Measurements from ENCODE around the gene CDKAL1. TPM values are rescaled to one million over a fixed set of nuclear protein-coding genes. Genes with fewer than 3 reads are reported as not detected.

Gene CDKAL1
- total and polyA plus RNA-seq, 10 of the 15 experiments (the other 5 are each of a cell fraction or from before 2014, with no cell fraction given) = 10.7 to 26.9 (median 17.3) TPM

DNA sequence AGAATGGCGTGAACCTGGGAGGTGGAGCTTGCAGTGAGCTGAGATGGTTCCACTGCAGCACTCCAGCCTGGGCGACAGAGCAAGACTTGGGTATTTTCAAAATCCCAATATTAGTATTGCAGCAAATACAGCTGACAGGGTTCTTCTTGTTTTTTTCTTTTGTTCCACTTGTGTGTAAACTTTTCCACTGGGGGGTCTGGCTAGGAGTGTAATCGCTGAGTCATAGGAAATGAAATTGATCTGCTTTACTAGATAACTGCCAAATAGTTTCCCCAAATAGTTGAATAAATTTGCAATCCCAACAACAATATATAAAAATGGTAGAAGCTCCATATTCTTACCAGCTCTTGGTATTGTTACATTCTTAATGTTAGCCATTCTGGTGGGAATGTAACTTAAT lies 533.3 kb downstream of the CDKAL1 start:
- ChIA-PET CTCF (interaction anchor here (0.7 to 0.8 kb wide), 2 partner anchors 30 to 190 kb away, joined by 3 to 4 read pairs; no protein-coding TSS in a partner anchor), SMC1A (ENCODE audit: uncharacterized antibody, unreplicated experiment) (interaction anchor here (0.9 to 1.9 kb wide), 2 partner anchors 11 to 12 kb away, joined by 3 to 7 read pairs; no protein-coding TSS in a partner anchor), RAD21 (ENCODE audit: unreplicated experiment) (no interaction called here), POLR2A (no interaction called here)
- no peaks in the 10 kb centered on the region for H3K79me2 ChIP-seq (ENCODE audit: control insufficient read depth, insufficient read depth, low read length)
- FAIRE-seq (no peak), ATAC-seq (no peak), DNase-seq (ENCODE audit: low read depth, low spot score) (no peak)
- H3K9ac ChIP-seq (ENCODE audit: control insufficient read depth, insufficient read depth, low read length) = no peak overlapping the region
- peaks cover 2% of the 10 kb centered on the region; the same call in 2 of the 3 replicates for H3K9me3 ChIP-seq (replicated peaks; ENCODE audit: control insufficient read depth, insufficient read depth, low read length)
- in situ Hi-C loops (cut with MboI) (no loop called here), intact Hi-C loops (cut with micrococcal nuclease; ENCODE audit: unreplicated experiment) (no loop called here)
- H2AFZ ChIP-seq (ENCODE audit: control insufficient read depth, low read depth, low read length) = no peak overlapping the region
- BruUV-seq (replicated peaks) = no TSS peak
- no peaks in the 10 kb centered on the region for H4K20me1 ChIP-seq (ENCODE audit: control insufficient read depth, insufficient read depth)
- no peaks in the 10 kb centered on the region for H3K36me3 ChIP-seq (ENCODE audit: control insufficient read depth in 2 of 2, insufficient read depth in 2 of 2, low read length in 1 of 2)
- no peak overlapping the region for H3K27ac ChIP-seq (ENCODE audit: control insufficient read depth, insufficient read depth)
- H3K27me3 ChIP-seq (replicated peaks in 1 of 2; ENCODE audit: control insufficient read depth in 2 of 2, insufficient read depth in 2 of 2, low read length in 1 of 2) = no peaks in the 10 kb centered on the region
- TF ChIP-seq PKNOX1 (IDR thresholded peaks at IDR 0.05) (no peak), KLF5 (IDR thresholded peaks at IDR 0.05; ENCODE audit: partially characterized antibody) (no peak), NFYA (IDR thresholded peaks at IDR 0.05; ENCODE audit: borderline replicate concordance, low read depth, low read length) (no peak), NKRF (conservative IDR thresholded peaks at IDR 0.05) (no peak), MTA3 (IDR thresholded peaks at IDR 0.05; ENCODE audit: borderline replicate concordance, low read length) (no peak)
- TF ChIP-seq, protein P1, sequence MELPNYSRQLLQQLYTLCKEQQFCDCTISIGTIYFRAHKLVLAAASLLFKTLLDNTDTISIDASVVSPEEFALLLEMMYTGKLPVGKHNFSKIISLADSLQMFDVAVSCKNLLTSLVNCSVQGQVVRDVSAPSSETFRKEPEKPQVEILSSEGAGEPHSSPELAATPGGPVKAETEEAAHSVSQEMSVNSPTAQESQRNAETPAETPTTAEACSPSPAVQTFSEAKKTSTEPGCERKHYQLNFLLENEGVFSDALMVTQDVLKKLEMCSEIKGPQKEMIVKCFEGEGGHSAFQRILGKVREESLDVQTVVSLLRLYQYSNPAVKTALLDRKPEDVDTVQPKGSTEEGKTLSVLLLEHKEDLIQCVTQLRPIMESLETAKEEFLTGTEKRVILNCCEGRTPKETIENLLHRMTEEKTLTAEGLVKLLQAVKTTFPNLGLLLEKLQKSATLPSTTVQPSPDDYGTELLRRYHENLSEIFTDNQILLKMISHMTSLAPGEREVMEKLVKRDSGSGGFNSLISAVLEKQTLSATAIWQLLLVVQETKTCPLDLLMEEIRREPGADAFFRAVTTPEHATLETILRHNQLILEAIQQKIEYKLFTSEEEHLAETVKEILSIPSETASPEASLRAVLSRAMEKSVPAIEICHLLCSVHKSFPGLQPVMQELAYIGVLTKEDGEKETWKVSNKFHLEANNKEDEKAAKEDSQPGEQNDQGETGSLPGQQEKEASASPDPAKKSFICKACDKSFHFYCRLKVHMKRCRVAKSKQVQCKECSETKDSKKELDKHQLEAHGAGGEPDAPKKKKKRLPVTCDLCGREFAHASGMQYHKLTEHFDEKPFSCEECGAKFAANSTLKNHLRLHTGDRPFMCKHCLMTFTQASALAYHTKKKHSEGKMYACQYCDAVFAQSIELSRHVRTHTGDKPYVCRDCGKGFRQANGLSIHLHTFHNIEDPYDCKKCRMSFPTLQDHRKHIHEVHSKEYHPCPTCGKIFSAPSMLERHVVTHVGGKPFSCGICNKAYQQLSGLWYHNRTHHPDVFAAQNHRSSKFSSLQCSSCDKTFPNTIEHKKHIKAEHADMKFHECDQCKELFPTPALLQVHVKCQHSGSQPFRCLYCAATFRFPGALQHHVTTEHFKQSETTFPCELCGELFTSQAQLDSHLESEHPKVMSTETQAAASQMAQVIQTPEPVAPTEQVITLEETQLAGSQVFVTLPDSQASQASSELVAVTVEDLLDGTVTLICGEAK (IDR thresholded peaks at IDR 0.05; ENCODE audit: borderline replicate concordance) = no peak
- TF ChIP-seq, protein P2, sequence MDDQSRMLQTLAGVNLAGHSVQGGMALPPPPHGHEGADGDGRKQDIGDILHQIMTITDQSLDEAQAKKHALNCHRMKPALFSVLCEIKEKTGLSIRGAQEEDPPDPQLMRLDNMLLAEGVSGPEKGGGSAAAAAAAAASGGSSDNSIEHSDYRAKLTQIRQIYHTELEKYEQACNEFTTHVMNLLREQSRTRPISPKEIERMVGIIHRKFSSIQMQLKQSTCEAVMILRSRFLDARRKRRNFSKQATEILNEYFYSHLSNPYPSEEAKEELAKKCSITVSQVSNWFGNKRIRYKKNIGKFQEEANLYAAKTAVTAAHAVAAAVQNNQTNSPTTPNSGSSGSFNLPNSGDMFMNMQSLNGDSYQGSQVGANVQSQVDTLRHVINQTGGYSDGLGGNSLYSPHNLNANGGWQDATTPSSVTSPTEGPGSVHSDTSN (IDR thresholded peaks at IDR 0.05; ENCODE audit: insufficient replicate concordance, low read depth, low read length) = no peak
- no peak overlapping the region for H3K4me3 ChIP-seq
- 46% methylated on average over 3 of the region's 3 CpGs for WGBS (ENCODE audit: insufficient coverage, insufficient replicate concordance, low lambda C conversion rate, missing lambda C conversion rate)
- H3K4me1 ChIP-seq (ENCODE audit: control insufficient read depth, insufficient read depth, low read length) = no peaks in the 10 kb centered on the region
- no peak overlapping the region for H3K4me2 ChIP-seq (ENCODE audit: control insufficient read depth, insufficient read depth)
